ENCODE data around the gene ACKR3.

Gene ACKR3

DNA sequence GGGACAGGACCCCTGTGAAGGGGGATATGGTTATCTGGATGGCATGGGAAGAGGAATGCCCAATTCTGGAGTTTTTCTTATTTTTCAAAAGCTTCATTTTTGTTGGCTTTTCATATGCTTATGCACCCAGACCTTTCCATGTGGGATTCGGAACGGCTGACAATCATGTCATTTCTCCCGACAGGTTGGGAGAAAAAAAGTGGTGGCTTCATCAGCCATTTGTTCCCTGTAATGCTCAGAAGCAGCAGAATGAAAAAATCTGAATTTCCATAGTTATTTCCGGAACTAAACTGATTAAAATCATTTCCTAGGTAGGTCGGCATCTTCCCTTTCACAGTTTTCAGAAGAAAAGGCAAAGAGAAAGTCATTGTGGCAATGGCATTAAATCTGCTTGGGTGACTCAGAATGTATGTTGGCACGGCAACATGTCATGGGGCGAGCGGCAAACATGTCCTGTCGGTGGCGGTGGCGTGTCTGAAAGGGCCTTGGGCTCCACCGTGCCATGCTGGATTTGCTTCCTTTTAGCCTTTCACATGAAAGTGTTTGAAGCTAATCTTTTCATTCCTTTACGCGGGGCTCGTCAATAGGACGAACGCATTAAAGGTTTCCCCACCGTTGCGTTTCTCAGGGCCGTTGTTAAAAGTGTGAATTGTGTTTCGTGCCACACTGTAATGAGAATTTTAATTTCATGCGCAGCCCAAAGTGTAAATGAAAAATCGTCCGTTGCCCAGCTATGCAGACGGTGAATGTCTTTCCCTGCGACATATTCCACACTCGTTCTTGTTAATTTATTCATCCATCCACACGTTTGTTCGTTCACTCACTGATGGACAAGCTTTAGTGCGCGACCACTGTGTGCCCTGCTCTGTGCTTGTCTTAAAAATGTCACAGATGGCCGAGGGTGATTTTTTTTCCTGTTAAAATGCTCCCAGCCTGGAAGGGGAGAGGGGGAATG lies 18.5 kb downstream of the ACKR3 start:
- DNase-seq (ENCODE audit: low spot score) = no peak

DNA sequence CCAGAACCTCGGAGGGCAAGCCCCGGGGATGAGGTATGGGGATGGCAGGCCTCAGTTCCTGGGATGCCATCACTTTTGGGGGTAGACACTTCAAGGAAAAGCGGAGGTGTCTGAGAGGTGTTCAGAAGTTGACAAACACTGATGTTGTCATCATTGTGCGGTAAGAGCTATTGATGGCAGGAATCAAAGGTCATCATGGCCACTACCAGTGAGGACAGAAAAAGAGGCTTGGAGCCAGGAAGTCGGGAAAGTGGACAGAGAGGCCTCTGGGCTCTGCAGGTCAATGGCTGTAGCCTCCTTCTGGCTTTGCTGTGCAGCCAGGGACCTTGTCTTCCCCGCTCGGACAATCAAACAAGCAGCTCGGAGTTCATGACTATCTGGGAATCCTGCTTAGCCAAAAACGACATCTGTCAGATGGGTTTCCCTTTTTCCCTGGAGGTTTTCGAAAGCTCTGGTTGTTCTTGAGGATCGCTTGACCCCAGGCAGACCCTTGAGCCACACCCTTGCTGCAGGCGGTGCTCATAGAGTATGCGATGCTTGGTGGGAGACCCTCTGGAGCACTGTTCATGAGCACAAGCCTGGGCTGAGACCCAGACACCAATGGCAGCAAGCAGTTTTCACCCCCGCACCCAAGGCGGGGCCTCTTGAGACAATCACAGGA lies 19.4 kb downstream of the ACKR3 start:
- DNase-seq (ENCODE audit: low spot score) = no peak

DNA sequence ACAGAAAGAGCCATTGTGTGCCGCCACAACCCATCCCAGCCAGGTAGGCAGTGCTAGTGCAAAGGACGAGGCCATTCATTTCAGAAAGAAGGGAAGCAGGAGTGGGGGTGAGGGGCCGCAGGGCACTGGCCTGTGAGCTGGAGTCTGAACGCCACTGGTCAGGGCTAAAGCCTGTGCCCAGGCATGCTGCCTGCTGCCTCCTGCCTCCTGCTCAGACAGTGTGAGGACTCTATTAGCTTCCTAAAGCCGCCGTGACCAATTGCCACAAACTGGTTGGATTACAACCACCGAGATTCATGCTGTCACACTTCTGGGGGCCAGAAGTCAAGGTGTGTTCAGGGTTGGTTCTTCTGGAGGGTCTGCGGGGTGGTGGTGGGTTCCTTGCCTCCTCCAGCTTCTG lies 21.2 kb downstream of the ACKR3 start:
- DNase-seq (ENCODE audit: low spot score) = no peak

DNA sequence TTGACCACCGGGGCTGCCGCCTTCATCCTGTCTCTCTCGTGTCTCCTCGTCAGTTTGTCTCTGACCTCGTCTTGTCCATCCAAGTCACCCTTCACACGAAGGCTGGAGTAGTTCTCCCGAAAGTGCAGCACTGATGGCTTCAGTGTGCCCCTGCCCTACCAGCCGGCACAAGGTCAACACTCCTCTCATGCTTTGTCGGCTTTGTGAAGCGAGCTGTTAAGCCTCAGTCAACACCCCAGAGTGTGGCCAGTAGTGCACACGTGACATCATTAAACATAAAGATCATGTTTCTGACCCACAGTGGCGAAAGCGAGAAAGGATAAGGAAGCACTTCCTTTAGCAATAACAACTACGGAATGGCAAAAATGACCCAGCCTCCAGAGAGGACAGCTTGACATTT lies 23.2 kb downstream of the ACKR3 start:
- no peak for DNase-seq (ENCODE audit: low spot score)

DNA sequence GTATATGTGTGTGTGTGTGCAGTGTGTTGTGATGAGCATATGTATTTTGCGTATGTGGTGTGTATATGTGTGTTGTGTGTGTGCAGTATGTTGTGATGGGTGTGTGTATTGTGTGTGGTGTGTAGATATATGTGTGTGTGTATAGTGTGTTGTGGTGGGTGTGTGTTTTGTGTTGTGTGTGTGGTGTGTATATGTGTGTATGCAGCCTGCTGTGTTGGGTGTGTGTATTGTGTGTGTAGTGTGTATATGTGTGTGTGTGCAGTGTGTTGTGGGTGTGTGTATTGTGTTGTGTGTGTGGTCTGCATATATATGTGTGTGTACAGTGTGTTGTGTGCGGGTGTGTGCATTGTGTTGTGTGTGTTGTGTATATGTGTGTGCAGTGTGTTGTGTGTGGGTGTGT lies 23.9 kb downstream of the ACKR3 start:
- DNase-seq (ENCODE audit: low spot score) = no peak

DNA sequence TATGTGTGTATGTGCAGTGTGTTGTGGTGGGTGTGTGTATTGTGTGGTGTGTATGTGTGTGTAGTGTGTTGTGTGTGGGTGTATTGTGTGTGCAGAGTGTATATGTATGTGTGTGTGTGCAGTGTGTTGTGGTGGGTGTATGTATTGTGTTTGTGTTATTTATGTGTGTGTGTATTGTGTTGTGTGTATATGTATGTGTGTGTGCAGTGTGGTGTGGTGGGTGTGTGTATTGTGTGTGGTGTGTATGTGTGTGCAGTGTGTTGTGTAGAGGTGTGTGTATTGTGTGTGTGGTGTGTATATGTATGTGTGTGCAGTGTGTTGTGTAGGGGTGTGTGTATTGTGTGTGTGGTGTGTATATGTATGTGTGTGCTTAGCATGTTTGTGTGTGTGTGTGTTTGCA lies 24.3 kb downstream of the ACKR3 start:
- no peak for DNase-seq (ENCODE audit: low spot score)

DNA sequence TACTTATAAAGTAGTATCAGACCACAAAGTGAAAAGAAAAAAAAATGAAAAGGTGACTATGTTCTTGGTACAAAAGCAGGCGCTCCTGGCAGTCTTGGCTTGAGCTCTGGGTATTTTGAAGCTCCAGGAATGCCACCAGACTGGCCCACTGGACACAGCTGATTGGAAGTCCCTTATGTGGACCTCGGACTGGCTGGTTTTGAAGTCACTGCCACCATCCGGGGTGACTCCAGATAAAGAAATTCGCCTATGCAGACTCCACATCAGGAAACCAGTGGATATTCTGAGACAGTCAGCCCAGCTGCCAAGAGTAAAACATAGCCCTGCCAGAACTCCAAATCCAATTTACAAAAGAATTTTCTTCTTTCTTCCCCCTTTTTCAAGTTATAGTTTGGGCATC lies 28.0 kb downstream of the ACKR3 start:
- DNase-seq (ENCODE audit: low spot score) = no peak

DNA sequence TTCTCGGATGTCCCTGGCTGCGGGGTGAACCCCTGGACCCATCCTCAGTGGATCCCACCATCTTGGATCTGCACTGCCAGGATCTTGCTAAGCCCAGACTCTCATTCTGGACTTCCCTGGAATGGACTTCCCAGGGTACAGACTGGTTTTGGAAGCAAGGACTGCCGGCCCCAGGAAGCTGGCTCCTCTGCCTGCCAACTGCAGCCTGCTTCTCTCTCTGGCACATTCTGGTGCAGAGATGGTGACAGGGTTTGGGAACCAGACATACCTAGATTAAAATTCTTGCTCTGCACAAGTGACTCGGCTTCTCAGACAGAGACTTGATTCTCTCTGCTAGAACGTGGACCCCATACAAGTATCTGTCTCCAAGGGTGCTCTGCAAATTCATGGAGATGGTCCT lies 29.4 kb downstream of the ACKR3 start:
- no peak for DNase-seq (ENCODE audit: low spot score)

DNA sequence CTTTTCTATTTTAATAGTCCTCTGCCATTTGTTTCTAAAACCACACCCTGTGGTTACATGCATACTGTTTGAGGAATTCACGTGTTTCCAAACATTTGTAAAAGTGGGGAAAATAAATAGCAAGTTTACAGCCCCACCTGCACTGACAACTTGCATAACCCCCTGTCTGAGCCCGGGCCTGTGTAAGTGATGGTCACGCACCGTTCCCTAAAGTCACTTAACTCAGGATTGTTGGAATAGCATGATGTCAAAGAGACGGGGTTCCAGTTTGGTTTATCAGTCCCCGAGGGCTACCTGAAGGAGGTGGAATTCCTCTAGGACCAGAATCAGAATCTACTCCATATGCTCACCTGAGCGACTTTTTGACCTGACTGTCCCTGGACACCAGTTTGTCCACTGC lies 30.5 kb downstream of the ACKR3 start:
- no peak for DNase-seq (ENCODE audit: low spot score)

DNA sequence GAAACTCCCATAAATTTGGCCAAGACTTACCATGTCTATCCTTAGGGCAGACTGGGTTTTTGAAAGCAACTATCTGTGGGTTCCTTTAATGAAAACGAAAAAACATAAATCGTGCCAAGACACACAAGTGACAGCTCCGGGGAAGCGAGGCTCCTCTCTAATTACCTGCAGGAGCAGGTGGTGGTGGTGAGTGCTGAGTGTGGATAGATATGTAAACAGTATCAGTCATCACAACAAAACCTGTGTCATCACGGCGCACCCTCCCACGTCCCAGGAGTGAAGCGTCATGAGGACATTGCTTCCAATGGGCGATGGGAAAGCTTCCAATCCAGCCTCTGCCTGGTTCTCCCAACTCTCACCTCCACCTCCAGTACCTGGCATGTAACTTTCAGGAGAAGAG lies 31.3 kb downstream of the ACKR3 start:
- DNase-seq (ENCODE audit: low spot score) = no peak

DNA sequence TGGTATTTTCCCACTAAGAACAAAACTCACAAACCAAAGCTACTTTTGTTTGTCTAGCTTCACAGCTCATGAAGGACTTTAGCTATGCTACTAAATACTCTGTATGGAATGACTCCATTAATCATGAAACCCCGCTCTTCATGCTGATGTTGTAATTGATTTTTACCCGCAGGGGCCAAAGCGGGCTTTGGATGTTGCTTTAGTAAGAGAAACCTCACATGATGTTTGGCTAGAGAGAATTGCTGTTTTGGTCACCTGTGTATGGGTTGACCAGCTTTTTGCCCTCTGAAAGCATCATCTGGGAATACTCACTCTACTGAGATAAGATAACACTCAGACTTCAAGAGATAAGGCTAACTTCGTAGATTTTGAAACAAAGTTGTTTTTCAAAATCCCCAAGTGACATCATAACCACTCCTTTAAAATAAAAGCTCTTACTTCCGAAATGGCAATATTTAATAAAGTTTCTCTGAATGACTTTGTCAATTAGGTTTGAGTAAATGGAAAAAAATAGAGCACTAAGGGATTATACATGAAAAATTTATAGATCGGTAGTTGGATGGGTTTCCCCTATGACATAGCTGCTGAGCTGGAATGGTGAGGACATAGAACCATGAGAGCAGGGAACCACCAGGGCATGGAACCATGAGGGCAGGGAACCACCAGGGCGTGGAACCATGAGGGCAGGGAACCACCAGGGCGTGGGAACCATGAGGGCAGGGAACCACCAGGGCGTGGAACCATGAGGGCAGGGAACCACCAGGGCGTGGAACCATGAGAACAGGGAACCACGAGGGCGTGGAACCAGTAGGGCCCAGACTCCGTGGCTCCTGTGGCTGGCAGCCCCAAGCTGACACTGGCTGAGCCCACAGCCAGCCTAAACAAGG lies 31.9 kb downstream of the ACKR3 start:
- no peak for DNase-seq (ENCODE audit: low spot score)

DNA sequence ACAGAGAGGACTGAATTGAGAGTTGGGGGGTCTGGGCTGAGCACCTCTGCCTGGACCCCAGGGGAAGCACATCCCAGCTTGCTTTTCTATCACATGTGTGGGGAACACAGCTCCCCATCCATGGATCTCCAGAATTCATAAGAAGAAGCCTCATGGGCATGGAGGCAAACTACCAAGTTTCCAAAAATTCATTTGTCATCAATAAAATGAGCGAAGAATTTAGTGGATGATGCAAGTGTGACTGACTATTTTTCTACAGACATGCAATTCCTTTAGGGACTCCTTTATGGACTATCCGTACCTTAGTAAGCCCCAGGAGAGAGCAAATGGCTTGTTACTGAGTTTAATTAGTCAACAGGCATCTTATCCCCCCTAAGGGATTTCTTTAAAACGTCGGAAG lies 33.1 kb downstream of the ACKR3 start:
- no peak for DNase-seq (ENCODE audit: low spot score)

DNA sequence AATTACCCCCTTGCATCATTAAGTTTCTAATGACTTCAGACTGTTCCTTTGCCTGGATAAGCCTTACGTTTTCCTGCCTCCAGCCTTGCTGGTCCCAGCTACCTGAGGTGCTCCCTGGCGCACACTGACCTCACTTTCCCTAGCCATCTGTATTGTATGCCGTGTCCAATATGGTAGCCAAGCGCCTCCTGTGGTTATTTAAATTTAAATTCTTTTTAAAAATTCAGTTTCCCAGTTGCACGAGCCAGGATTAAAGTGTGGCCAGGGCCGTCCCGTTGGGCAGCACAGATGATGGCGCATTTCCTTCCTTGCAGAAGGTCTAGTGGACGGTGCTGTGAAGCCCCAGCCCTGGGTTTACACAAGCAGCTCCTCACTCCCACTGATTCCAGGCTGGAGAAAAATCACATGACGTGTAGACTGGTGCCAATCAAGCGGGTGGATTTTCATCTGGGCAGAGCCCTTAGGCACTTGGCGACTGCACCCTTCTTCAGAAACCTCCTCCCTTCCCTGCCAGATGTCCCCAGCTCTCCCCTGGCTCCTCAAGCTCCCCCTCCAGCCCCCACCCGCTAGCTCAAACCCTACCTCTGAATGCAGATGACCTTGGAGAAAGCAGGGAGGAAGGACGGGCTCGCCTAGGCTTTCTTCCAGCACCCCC lies 33.9 kb downstream of the ACKR3 start:
- DNase-seq (ENCODE audit: low spot score) = no peak

DNA sequence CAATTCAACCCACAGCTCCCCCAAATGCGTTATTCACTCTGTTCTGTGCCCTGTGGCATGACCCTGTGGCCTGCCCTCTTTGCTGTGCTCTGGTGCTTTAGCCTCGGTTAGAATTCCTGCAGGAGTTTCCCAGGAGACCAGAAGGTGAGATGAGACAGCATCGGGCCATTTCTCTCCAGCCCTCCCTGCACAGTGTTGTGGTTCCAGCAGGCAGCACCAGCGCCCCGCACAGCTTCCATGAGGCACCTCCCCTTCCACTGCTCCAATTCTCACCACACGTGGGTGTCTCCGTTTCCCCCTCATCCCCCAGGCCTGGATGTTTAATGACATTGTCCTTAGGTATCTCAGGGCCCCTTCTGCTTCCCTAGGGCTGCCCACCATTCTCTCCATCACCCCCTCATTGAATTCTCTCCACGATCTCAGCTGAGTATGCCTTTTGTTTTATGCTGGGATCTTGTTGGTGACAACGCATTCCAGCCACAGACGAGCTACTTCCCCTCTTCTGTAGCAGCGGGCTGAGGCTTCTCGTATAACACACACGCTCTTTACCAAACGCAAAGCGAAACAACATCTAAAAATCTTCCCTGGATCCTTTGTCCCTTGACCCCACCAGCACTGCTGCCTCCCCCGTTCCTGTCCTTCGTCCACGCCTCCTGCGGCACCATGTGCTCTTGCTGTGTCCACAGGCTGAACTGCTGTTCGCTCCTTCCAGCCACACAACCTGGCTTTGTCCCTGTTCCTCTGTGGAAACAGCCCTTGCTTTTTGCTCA lies 35.1 kb downstream of the ACKR3 start:
- DNase-seq (ENCODE audit: low spot score) = no peak

DNA sequence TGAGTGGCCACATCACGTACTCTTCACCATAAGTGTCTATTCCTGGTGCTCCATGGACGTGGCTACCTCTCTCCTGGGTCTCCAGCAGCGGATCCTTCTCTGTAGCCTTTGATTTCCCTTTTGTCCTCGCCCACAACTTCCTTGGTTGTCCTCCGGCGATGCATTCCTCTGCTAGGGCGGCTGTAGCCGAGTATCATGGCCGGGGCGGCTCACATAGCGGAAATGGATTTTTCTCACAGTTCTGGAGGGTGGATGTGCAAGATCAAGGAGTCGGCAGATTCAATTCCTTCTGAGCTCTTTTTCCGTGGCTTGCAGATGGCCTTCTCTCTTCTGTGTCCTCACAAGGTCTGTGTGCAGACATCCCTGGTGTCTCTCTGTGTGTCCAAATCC lies 35.7 kb downstream of the ACKR3 start:
- DNase-seq (ENCODE audit: low spot score) = no peak

DNA sequence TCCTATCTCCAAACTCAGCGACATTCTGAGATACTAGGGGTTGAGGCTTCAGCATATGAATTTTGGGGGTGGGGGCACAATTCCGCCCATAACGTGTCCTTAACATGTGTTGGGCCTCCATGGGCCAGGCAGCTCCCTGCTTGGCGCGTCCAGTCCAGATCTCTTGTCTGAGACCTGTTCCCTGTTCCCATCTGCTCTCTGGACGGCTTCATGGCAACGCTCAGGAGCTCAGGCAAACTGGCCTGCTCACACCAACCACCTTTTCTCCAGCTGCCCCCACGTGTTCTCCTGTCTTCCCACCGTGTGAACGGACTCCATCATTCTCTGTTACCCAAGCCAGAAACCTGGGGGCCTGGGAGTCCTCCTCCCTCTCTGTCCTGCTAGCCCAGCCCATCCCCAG lies 36.4 kb downstream of the ACKR3 start:
- no peak for DNase-seq (ENCODE audit: low spot score)

DNA sequence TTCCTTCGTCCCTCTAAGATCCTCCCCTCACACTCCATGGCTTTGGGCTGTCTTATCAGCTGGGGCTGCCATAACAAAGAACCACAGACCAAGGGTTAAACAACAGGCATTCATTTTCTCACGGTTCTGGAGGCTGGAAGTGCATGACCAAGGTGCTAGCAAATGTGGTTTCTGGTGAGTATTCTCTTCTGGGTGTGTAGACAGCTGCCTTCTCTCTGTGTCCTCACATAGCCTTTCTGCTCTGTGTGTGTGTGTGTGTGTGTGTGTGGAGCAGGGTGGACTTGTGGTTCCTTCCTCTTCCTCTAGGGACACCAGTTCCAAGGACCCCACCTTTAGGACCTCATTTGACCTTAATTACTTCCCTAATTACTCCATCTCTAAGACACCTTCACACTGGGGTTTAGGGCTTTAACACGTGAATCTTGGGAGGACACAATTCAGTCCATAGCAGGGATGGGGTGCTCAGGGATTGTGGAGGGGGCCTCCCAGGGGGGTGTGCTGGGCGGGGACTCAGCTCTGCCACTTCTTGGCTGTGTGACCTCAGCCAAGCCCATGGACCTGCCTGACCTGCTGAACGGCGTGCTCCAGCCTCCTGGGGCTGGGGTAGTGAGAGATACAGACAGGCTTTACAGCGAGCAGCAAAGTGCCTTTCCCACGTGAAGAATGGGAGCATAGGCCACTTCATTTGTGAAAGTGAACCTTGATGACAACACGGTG lies 38.0 kb downstream of the ACKR3 start:
- no peak for DNase-seq (ENCODE audit: low spot score)

DNA sequence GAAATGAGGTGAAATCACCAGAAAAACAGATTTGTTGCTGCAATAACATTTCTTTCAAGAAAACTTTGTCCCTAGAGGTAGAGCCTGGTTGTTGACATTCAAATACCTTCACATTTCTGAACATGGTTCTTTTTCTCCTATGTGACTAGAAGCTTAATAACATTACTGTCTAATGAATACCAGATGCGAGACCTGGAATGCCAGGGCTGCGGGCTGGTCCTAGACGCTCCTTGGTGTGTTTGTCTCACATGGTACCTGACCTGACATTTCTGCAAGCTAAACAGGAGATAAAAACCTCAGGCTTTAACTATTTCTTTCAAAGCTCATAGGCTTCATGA lies 38.5 kb downstream of the ACKR3 start:
- no peak for DNase-seq (ENCODE audit: low spot score)

DNA sequence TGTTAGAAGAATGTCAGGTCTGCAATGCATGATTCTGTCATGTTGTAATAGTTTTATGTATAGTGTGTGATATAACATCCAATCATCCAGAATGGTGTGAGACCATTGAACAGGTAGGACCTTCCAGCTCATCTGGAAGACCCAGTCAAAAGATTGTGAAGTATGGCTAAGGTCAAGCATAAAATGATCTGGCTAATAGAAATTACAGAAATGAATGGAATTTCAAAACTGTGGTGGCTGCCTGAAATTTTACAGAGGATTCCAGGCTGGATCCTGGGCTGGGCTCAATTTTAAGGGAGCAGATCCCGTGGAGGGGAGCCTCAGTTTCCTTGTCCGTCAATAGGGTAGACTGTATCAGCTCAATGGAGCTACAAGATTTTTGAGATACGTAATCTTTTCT lies 39.1 kb downstream of the ACKR3 start:
- DNase-seq (ENCODE audit: low spot score) = no peak

DNA sequence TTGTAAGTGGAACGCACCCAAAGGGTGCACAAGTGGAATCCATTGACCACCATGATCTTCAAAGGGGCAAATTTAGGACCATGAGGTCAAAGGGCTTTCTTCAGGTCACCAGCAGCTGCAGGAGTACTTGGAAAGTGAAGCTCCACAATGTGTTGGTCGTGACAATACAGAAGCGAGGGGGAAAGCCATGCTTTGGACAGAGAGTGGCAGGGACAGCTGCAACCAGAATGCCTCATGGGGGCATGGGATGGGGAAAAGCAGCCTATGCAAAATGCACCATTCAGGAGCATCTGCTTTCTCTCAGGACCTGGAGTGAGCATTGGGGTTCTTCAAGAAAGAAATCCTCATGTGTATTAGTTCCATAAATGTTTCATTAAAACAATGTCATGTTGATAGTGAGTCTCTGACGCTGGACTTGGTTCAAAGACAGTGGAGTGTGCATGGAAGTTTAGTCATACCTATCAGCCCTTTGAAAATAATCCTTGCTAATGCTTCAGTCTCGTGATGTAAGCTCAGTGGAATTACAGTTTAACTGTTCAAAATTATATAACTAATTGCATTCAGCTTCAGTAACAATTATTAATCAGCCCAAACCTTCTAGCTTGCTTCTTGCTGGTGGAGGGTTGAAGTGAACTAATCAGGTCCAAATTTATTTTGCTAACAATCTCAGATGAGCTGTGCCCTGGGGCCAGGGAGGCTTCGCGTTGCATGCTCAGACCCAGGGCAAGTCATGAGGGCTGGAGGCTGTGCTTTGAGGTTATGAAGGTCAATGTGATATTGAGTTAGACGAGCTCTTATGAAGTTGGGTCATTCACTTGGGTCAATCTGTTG lies 41.6 kb downstream of the ACKR3 start:
- DNase-seq (ENCODE audit: low spot score) = no peak
